CD4-positive, alpha-beta T cell treated with Interleukin-12 subunit alpha and Interleukin-12 subunit beta, for 1 hour (primary cell): ENCODE measurements around the gene POLR2E.
A peak's percentile ranks its signal among the peaks of the same experiment; 100 is the strongest.

Source experiments
- DNase-seq: peaks from one replicate; pipeline ENCODE4 v3.0.0-alpha.2; 2020

Gene POLR2E

DNA sequence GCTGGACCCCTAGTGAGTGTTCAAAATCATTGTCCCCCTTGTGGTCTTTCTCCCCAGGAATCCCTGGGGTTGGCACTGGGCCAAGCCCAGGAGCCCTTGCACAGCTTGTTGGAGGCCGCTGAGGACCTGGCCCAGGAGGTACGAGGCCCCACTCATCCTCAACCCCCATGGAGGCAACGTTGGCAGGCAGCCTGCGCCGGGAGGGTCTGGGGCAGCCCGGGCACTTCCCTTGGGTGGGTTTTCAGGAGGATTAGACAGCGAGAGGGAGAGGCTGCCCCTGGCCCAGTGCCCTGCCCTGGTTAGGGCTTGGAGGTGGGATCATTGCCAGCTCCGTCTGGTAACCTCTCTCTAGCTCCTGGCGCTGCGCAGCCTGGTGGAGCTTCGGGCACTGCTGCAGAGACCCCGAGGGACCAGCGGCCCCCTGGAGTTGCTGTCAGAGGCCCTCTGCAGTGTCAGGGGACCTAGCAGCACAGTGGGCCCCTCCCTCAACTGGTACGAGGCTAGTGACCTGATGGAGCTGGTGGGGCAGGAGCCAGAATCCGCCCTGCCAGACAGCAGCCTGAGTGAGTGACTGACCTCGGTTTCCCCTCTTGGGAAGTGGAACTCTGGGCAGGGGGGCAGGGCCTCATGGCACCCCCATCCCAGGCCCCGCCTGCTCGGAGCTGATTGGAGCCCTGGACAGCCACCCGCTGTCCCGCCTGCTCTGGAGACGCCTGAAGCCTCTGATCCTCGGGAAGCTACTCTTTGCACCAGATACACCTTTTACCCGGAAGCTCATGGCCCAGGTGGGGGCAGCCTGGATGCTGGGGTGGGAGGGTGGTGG, 52.3 kb downstream of the POLR2E start:
- DNase-seq = no peak

DNA sequence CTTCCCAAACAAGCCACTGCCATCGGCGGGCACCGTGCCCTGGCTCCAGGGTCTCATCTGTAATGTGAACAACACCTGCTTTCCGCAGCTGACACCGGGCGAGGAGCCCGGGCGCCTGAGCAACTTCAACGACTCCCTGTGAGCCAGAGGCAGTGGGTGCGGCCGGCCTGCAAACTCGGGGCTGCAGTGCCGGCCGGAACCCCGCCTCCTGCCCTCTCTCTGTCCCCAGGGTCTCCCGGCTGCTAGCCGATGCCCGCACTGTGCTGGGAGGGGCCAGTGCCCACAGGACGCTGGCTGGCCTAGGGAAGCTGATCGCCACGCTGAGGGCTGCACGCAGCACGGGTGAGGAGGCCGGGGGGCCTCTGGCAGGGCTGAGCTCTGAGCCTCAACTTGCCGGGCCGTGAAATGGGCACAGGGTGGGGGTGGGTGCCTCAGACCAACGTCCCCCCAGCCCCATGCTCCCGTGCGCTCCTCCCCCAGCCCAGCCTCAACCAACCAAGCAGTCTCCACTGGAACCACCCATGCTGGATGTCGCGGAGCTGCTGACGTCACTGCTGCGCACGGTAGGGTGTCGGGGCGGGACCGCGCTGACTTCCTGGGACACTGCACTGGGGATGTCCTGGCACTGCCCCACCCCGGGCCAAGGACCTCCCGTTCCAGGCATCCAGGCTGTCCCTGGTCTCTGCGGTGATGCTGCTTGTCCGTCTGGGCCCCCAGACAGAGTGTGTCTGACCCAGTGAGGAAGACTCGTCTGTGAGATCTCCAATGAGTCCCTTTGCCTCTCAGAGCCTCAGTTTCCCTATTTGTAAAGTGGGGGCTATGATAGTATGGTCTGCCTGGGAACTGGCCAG, 53.1 kb downstream of the POLR2E start:
- no peak for DNase-seq

DNA sequence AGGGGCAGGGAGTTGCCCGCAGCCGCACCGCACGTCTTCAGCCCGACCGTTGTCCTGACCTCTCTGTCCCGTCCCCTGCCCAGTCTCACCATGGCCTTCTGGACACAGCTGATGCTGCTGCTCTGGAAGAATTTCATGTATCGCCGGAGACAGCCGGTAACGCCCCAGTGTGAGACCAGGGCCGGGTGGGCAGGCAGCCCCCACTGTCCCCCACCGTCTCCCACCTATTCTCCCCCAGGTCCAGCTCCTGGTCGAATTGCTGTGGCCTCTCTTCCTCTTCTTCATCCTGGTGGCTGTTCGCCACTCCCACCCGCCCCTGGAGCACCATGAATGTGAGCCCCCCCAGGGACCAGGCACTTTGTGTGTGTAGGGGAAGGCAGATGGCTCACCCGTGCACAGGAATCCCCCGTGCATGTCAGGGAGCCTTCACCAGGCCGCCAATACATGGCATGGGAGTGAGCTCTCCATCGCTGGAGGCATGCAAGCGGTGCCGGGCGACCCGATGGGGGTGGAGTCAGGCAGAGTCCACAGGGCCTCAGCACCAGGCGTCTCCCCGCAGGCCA, 53.8 kb downstream of the POLR2E start:
- no peak for DNase-seq

DNA sequence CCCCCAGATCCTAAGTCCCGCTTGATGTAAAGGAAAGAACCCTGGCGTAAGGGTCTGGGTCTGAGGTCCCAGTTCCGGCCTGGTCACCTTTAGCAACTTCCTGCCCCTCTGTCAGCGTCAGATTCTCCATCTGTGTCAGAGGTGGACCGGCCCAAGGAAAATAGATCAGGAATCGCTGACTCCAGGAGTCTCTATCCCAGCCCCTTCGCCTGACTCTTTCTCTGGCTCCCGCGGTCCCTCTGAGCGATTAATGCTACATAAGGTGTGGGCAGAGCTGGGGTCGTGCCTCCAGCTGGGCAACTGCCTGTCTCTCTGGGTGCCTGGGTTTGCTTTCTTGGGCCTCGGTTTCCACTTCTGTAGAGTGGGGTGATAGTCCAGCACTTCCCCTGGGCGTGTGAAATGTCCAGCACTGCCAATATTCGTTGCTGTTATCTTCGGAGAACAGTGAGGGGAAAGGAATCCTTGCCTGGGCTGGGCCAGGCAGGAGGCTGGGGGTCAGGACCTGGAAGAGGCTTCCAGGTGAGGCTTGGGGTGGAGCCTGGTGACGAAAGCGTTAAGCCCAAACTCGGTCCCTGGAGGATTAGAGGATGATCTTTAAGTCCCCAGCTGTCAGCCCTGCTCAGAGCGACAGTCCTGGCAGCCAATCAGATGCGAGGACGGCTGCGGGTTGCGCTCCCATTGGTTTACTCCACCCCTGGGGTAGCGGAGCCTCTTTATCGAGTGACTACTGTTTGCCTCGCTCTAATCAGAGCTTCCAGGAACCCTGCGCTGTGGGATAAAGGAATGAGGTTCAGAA, 54.5 kb downstream of the POLR2E start:
- DNase-seq = peak; percentile 94

DNA sequence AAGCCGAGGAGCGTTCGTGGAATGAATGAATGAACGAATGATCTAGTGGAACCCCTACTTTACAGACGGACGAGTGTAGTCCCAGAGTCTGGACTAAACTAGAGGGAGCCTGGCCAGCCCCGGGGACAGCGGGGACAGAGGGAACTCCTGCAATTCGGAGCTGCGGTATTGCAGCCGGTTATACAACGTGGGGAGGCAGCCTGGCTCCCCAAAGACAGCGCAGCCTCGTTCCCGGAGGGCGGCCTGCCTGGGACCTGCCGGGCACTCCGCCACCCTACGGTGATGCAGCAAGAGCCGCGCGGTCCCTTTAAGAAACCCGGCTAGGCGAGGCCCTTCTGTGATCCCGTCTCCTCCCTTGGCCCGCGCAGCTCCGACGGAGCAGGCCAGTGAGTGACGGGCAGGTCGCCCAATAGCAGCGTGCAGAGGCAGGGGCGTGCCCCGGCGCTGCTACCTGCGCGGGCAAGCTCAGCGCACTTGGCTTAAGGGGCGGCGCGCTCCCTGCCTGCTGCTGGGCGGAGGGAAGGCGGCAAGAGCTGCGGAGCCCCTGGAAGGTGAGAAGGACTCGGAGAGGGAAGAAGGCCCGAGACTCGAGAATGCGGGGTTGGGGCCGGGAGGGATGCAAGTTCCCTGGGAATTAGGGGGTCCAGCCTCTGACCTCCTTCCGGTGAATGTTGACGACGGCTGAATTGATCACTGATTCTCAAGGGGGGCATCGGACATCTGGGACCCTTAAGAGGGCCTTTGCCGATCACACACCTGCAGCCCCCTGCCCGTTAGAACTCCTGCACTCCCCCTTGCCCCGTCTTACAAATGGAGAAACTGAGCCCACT, 55.3 kb downstream of the POLR2E start, which contains the start of gene ABCA7:
Gene ABCA7, plus strand, starts transcription at position 462 of the 830 bp plus-strand sequence. CDS start 1,255 bp downstream, outside the sequence.
- peak; percentile 99 for DNase-seq

DNA sequence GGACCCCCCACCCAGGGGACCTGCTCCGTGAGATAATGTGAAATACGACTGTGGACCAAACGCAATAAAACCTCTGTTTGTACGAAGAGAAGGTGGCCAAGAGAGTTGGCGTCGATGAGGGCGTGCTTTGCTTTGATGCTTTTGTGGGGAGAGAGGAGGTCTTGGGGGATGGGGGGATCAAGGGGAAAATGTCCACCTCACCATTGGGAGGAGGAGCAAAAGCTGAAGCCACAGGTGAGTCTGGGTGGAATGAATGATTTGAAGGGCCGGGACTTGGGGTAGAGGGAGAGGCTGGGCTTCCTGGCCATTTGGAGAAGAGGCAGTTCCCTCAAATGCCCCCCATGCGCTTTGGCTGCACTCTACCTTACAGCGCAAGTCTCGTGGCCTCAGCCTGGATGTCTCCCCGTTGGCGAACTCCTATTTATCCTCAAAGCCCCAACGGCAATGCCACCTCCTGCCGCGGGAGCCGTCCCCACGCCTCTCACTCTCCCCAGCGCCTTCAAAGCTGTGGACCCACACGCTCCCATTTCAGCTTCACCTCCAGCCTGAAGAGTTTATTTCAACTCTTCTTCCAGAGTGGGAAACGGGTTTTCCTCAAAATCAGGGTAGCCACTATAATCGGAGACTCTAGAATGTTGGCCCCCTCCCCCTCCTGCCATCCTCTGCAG, 56.1 kb downstream of the POLR2E start:
- DNase-seq = no peak

DNA sequence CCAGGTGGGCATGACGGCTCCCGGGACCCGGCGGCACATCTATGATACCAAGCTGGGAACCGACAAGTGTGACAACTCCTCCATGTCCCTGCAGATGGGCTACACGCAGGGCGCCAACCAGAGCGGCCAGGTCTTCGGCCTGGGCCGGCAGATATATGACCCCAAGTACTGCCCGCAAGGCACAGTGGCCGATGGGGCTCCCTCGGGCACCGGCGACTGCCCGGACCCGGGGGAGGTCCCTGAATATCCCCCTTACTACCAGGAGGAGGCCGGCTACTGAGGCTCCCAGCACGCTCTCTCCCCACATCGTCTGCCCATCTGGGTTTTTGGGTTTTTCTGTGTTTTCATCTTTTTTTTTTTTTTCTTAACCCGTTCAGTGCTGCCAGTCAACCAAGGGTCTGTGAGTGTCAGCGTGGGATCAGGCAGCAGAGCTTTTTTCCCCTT, 57.5 kb downstream of the POLR2E start:
- DNase-seq = no peak
